H54 (cell line): Measurements from ENCODE around the gene TCF25.

Experiments used
- DNase-seq: peaks from one replicate; pipeline ENCODE4 v3.0.0; 2011; ENCODE audit warnings: low spot score, mixed read lengths; ENCODE audit not compliant: insufficient read length
- FAIRE-seq: peaks from 3 replicates; lab custom pipeline; 2011; peaks lifted over from hg19 to GRCh38; lab: Jason Lieb, UNC
- POLR2A ChIP-seq: IDR thresholded peaks from 2 replicates; pipeline ENCODE4 v1.6.1; 2011; ENCODE audit warnings: low read depth, mild to moderate bottlenecking, low read length

TCF25 gene

DNA sequence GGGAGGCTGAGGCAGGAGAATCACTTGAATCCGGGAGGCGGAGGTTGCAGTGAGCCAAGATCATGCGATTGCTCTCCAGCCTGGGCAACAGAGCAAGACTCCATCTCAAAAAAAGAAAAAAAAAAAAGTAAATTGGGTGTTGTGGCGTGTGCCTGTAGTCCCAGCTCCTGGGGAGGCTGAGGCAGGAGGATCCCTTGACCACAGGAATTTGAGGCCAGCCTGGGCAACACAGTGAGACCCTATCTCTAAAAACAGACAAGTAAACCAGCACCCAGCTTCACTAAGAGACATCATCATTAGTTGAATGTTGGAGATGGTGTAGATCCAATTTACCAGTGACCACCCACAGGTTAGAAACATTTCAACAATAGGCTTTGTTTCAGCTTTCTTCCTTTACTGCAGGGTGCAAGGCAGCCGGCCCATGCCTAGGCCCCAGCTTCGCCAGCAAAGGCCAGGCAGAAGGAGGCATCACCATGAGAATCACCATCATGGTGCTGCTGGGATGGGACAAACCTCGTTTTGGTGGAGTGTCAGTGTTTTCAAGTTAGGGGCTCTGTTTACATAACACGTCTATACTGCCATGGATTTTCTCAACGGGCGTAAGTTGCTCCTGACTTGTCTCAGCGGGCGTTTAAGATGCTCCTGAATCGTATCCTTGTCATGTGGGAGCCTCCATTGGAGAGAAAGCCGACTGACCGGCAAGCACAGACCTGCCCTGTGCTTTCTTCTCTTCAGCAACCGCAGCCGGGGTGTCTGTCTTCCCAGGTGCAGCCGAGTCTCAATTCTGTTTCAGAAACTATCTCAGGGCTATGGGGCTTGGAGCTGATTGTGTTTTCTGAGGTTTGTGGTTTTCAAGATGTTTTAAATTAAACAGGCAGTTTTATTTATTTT lies 7.3 kb downstream of the TCF25 start:
- no peak for DNase-seq

DNA sequence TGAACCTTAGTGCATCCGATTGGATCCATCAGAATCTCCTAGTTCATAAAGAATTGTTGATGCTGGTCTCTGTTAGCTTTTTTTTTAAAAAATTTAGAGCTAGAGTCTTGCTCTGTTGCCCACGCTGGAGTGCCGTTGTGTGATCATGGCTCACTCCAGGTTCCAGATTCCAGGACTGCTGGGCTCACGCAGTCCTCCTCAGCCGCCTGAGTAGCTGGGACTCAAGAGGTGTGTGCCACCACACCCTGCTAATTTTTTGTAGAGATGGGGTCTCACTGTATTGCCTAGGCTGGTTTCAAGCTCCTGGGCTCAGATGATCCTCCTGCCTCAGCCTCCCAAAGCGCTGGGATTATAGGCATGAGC lies 8.0 kb downstream of the TCF25 start:
- FAIRE-seq (no peak), DNase-seq (no peak)
- TF ChIP-seq POLR2A = no peak

More for the DNA sequence above, 7.3 kb downstream of the TCF25 start:
- FAIRE-seq = no peak
- no peak for TF ChIP-seq POLR2A

DNA sequence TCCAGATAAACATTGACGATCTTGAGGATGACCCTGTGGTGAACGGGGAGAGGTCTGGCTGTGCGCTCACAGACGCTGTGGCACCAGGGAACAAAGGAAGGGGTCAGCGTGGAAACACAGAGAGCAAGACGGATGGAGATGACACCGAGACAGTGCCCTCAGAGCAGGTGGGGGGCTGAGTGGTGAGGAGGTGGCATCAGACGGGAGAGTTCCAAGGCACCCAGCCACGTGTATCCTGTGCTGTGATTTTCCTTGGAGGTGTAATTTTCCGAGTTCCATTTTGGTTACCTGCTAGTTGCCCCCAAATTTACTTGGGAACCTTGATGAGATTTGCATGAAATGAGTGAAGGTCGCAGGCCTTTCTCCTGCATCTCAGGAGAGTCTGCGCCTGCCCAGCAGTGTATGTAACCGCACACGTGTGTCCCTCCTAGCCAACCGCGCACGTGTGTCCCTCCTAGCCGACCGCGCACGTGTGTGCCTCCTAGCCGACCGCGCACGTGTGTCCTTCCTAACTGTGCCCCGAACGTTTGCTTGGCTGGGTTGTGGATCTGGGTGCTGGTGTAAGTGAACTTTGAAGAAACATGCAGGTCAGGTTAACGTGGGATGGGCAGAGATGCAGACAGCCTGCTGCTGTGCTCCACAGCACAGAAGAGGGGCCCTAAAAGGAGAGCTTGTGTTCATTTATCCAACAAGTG lies 10.1 kb downstream of the TCF25 start:
- FAIRE-seq (no peak), DNase-seq (no peak)
- no peak for TF ChIP-seq POLR2A

DNA sequence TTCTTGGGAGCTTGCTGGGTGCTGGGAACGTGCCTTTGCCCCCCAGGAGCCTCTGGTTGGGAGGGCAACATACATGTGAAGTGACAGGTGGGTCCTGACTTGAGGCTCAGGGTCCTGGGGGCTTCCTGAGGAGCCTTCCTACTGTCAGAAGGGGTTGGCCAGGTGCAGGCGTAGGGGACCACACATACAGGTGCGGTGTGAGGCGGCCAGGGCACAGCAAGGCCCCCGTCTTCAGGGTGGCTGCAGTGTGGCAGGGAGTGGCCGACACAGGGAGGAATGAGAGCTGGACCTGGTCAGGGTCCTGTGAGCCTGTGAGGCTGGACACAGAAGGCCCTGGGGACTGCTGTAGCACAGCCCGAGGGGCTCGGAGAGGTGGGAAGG lies 10.6 kb downstream of the TCF25 start:
- TF ChIP-seq POLR2A = no peak
- DNase-seq (no peak), FAIRE-seq (no peak)

DNA sequence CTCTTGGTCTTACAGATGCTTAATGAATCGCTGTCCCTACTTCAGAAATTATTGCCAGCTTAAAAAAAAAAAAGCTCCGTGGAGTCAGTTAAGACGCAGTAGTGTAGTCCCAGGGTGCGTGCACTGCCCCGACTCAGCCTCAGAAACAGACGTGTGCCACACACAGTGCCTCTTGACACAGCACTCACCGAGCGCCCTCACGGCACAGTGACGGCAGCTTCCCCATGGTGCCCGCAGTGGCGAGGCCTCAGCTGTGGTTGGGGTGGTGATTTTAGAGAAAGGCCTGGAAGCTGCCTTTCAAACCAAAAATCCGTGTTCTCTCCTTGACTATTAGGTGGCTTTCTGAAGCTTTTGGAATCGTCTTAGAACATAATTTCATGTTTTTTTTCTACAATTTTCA lies 13.9 kb downstream of the TCF25 start:
- no peak for TF ChIP-seq POLR2A
- FAIRE-seq = no peak

DNA sequence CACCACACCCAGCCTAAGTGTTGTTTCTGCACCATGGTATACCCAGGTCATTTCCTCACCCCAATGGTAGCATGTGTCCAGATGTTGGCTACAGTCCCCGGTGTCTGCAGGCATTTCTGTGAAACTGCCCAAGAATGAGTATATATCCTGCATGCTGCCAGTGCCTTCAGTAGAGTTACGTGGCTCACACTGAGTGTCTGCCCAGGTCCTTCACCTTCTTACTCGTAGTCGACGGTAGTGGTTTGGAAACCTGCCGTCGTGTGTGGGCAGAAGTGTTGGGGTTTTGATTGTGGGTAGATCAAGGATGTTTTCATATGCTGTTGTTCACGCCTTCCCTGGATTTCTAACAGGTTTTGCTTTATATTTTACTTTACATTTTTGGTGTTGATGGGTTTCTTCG lies 16.8 kb downstream of the TCF25 start:
- DNase-seq = no peak
- no peak for FAIRE-seq
- no peak for TF ChIP-seq POLR2A

More for the DNA sequence above, 13.9 kb downstream of the TCF25 start:
- DNase-seq = no peak

DNA sequence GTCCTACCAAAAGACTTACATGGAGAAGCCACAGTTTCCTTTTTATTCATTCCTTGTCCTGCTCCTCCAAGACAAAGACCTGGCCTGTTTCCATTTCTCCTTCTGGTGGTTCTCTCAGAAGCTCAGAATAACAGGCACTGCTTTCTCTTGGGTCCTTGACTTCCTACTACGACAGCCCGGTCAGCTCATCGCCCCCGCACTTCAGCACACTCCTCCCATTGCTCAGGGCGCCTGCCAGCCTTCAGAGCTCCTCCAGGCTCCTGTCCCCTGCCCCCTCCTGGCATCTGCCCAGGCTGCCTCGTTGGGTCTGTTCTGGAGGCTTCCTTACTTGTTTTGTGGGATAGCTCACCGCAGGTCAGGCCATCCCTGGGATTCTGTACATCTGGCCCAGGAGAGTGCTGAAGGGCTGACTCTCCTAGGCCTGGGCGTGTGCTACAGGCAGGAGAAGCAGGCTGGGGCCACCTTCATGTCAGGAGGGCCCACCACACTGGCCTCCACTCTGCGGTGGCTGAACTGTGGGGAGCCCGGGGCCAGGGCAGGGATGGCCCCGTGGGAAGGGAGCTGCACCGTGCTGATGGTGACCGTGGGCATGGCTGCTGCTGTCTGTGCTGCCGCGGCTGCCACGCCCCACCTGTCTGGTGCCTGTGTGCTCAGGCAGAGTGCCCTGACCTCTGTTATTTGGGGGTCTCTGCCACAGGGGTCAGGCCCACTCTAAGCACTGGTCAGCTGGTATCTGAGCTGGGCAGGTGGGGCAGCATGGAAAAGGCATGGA lies 17.7 kb downstream of the TCF25 start:
- DNase-seq (no peak), FAIRE-seq (no peak)
- no peak for TF ChIP-seq POLR2A

DNA sequence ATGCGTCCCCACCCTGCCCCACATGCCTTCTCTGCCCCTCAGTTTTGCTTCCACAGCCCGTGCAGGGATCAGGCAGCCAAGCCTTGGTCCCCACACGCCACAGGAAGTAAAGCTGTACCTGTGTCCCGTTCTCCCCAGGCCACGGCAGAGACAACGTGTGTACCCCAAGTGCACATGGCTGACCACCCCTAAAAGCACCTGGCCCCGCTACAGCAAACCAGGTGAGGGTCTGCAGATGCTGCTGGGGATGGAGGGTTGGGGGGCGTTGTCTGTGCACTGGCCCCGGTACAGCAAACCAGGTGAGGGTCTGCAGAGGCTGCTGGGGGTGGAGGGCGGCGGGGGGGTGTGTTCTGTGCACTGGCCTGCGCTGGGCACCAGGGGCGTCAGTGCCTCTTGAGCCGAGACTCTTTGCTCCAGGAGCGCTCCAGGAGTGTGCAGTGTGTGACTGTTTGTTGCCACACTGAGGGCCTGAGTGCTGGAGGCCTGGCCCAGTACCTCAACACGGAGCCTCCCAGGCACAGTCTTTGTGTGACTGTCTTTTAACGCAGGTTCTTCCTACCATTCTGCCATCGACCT lies 18.8 kb downstream of the TCF25 start:
- no peak for TF ChIP-seq POLR2A
- FAIRE-seq (no peak), DNase-seq (no peak)

DNA sequence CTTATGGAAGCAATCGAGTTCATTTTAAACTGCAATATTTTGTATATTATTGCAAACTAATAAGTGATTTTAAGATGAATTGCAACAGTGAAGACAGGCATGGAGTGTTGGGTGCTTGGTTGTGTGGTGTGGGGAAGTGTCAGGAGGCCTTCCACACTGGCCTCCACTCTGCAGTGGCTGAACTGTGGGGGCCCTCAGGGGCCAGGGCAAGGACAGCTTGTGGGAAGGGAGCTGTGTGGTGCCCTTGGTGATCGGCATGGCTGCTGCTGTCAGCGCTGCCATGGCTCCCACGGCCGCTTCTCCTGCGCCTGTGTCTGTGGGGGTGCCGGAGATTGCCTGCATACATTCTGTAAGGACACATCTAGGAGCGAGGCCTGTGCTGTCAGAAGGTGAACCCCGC lies 19.2 kb downstream of the TCF25 start:
- FAIRE-seq (no peak), DNase-seq (no peak)
- no peak for TF ChIP-seq POLR2A

DNA sequence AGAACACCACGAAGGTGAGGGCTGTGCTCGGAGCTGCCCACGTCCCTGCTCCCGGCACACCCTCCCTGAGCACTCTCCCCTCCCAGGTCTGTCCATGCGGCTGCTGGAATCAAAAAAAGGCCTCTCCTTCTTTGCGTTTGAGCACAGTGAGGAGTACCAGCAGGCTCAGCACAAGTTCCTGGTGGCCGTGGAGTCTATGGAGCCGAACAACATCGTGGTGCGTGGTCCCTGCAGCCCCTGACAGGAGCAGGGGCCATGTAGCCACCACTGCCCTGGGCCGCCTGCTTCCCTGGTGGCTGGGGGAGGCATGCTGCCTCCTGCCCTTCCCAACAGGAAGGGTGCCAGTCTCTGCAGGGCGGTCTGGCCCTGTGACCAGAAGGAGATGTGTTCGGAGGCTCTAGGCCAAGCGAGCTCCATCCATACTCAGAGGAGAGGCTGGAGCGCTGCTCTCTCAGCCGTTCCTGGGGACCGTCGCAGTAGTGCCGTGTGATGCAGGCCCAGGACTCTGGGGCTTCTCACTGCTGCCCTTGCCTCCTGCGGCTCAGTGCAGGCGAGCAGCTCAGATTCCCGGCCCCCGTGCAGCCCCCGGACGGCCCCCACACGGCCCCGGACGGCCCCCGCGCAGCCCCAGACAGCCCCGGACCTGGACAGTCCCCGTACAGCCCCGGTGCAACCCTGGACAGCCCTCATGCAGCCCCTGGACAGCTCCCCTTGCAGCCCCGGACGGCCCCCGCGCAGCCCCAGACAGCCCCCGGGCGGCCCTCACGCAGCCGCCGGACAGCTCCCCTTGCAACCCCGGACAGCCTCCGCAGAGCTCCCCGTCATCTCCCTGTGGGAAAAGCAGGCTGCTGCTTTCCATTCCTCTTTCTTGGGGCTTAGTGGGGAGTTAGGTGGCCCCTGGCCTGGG lies 20.5 kb downstream of the TCF25 start:
- no peak for TF ChIP-seq POLR2A
- no peak for FAIRE-seq

DNA sequence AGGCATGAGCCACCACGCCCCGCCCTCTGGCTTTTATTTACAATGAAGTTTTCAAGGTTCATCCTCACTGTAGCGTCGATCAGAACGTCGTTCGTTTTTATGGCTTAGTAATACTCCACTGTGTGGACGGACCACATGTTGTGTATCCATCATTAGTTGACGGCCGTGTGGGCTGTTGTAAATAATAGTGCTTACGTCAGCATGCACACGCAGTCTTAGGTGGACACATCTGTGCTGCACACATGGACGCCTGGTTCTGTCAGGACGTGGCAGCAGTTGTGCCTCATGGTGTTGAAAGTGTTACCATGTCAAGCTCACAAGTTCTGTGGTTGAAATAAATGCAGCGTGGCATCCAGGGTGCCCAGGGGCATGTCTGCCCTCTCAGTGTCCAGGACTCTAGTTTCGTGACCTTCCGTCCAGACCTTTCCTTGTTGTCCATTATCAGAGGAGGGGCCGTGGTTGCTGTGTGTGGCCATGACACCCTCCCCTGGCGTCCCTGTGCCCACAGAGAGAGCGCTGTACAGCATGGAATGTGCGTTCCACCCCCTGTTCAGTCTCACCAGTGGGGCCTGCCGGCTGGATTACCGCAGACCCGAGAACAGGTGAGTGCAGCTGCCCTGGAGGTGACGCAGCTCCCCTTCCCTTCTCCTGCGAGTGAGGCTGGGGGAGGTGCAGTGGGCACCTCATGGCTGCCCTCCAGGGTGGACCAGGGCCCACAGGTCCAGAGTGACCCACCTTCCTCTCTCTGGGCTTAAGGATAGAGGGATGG lies 22.3 kb downstream of the TCF25 start:
- FAIRE-seq = no peak
- TF ChIP-seq POLR2A = no peak

More for the DNA sequence above, 20.5 kb downstream of the TCF25 start:
- no peak for DNase-seq

DNA sequence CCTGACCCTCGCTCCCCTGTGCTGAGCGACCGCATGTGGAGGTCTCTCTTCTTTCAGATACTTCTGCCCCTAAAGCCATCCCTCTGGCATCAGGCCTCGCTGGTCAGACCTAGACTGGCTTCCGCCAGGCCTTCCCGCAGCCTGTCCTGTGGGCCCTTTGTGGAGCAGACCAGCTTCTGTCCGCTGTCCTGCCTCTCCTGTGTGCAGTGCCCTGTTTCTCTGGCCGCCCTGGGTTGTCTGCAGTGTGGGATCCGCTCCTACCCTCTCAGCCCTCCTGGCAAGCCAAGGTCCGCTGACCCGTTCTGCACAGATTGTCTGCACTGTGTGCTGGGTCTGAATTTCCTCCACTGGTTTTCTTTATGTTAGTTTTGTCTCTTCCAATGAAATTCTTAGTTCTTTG lies 23.8 kb downstream of the TCF25 start:
- DNase-seq = no peak
- no peak for TF ChIP-seq POLR2A
- no peak for FAIRE-seq

More for the DNA sequence above, 22.3 kb downstream of the TCF25 start:
- no peak for DNase-seq
